Urinary bladder (tissue), 4 donors: Measurements from ENCODE around the gene LIME1. TPM values are rescaled to one million over a fixed set of nuclear protein-coding genes. Genes with fewer than 3 reads are reported as not detected.

Experiments
- DNase-seq: peaks from one replicate; pipeline ENCODE4 v3.0.0-alpha.2; 2015; ENCODE audit errors: extremely low spot score
- H3K27ac ChIP-seq: one replicate; pipeline ENCODE4 v1.5.1; 2013; ENCODE audit warnings: low read depth, mild to moderate bottlenecking, moderate library complexity
- H3K36me3 ChIP-seq: one replicate; pipeline ENCODE4 v1.6.1; 2013; ENCODE audit warnings: mild to moderate bottlenecking, moderate library complexity; ENCODE audit not compliant: insufficient read depth
- H3K4me1 ChIP-seq: one replicate; pipeline ENCODE4 v1.6.1; 2013; ENCODE audit warnings: mild to moderate bottlenecking, moderate library complexity; ENCODE audit not compliant: insufficient read depth
- H3K4me3 ChIP-seq: one replicate; pipeline ENCODE4 v1.5.1; 2013; ENCODE audit warnings: low read depth, low read length
- WGBS: extraction: QIAGEN DNeasy Blood & Tissue Kit; methylation state at CpG from one replicate; pipeline ENCODE4 v1.1.7; 2013; 5-methylcytosine and 5-hydroxymethylcytosine counted together
- polyA plus RNA-seq: library from polyadenylated mRNA; stranded (reverse); fragments of 200-250 nt; gene quantifications from one replicate; pipeline ENCODE4 v1.2.3, GENCODE V29; 2013
- total RNA-seq: library from RNA; depleted of rRNA; stranded (reverse); fragments of >200 nt; gene quantifications from one replicate; pipeline ENCODE4 v1.2.3, GENCODE V29; 2014
- donor health status: healthy with polysubstance abuse.
- donor health status: healthy.

The LIME1 gene
- total and polyA plus RNA-seq, 2 donors = 1.1 to 7.9 TPM

GRCh38 chr20:63734111-63734945, 2.1 kb upstream of the LIME1 start:
- H3K4me3 ChIP-seq = no peak overlapping the region
- peaks cover 1% of the 10 kb centered on the region for H3K36me3 ChIP-seq
- no peak for DNase-seq
- 91% methylated on average over 25 of the region's 25 CpGs for WGBS
- H3K27ac ChIP-seq = no peak overlapping the region
- H3K4me1 ChIP-seq = no peaks in the 10 kb centered on the region

DNA sequence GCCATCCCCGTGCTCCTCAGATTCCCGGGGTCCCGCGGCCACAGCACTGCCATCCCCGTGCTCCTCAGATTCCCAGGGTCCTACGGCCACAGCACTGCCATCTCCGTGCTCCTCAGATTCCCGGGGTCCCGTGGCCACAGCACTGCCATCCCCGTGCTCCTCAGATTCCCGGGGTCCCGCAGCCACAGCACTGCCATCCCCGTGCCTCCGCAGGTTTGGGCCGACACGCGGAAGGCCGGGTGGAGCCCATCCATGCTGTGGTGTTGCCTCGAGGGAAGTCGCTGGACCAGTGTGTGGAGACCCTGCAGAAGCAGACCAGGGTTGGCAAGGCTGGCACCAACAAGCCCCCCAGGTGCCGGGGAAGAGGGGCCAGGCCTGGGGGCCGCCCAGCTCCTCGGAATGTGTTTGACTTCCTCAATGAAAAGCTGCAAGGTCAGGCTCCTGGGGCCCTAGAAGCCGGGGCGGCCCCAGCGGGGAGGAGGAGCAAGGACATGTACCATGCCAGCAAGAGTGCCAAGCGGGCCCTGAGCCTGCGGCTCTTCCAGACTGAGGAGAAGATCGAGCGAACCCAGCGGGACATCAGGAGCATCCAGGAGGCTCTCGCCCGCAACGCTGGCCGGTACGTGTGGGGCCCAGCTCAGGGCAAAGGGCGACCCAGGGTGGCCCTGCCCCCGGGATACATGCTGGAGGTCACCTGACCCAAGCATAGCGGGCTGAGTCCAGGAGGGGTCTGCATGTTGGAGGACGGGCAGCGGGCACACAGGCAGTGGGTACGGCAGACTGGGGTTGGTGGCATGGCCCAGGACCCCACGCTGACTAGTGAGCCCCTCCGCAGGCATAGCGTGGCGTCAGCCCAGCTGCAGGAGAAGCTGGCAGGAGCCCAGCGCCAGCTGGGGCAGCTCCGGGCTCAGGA, 1.3 kb upstream of the LIME1 start:
- DNase-seq = no peak
- WGBS = 93% methylated on average over 48 of the region's 48 CpGs

DNA sequence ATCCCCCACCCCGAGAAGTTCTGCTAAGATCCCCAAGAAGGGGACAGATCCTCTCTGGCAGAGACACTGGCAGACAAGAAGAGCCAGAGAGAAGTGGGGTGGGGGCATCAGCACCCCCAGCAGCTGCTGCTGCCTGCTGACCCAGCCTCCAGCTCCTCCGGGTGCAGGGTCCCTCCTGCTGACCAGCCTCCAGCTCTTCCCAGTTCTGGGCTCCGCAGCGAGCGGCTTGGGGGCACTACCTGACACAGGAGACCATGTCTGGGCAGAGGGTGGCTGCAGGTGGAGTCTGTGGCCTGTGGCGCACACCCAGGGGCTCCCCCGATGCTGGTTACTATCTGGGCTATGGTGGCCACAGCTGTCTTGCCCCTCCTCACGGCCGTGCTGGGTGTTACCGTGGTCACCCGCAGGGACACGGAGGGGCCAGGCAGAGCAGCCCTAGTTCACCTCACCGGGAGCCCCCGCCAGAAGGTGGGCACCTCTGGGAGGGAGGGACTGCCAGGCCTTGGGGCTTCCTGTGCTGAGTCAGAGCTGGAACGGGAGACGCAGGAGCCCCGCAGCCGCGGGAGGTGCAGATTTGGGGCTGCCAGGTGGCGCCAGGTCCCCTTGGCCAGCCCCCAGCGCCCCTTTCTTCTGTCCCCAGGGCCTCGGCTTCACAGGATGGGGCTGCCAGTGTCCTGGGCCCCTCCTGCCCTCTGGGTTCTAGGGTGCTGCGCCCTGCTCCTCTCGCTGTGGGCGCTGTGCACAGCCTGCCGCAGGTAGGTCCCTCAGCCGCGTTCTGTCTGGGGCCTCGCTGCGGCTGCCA, 630 bp downstream of the LIME1 start:
- no peak for DNase-seq
- Histone ChIP-seq H3K4me1 (no peaks in the 10 kb centered on the region), H3K27ac (no peak overlapping the region), H3K4me3 (peak overlapping the region; percentile 41), H3K36me3 (peaks cover 1% of the 10 kb centered on the region)
- 45% methylated on average over 30 of the region's 30 CpGs for WGBS

More for the DNA sequence above, 1.3 kb upstream of the LIME1 start:
- peaks cover 1% of the 10 kb centered on the region for H3K36me3 ChIP-seq
- no peak overlapping the region for H3K4me3 ChIP-seq
- no peaks in the 10 kb centered on the region for H3K4me1 ChIP-seq
- H3K27ac ChIP-seq = no peak overlapping the region

GRCh38 chr20:63737695-63737944, 1.2 kb downstream of the LIME1 start:
- peak overlapping the region; percentile 41 for H3K4me3 ChIP-seq
- H3K27ac ChIP-seq = no peak overlapping the region
- 8% methylated on average over 26 of the region's 26 CpGs for WGBS
- peaks cover 1% of the 10 kb centered on the region for H3K36me3 ChIP-seq
- no peak for DNase-seq
- no peaks in the 10 kb centered on the region for H3K4me1 ChIP-seq

GRCh38 chr20:63737945-63738686, 1.7 kb downstream of the LIME1 start:
- H3K4me3 ChIP-seq = peak overlapping the region; percentile 41
- DNase-seq = no peak
- H3K4me1 ChIP-seq = no peaks in the 10 kb centered on the region
- WGBS = 23% methylated on average over 43 of the region's 43 CpGs
- no peak overlapping the region for H3K27ac ChIP-seq
- peaks cover 1% of the 10 kb centered on the region for H3K36me3 ChIP-seq

DNA sequence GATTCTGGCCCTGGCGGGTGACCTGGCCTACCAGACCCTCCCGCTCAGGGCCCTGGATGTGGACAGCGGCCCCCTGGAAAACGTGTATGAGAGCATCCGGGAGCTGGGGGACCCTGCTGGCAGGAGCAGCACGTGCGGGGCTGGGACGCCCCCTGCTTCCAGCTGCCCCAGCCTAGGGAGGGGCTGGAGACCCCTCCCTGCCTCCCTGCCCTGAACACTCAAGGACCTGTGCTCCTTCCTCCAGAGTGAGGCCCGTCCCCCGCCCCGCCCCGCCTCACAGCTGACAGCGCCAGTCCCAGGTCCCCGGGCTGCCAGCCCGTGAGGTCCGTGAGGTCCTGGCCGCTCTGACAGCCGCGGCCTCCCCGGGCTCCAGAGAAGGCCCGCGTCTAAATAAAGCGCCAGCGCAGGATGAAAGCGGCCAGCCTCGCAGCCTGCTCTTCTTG, 2.2 kb downstream of the LIME1 start:
- H3K27ac ChIP-seq = peak overlapping the region; percentile 85
- peak overlapping the region; percentile 79 for H3K4me3 ChIP-seq
- 14% methylated on average over 26 of the region's 26 CpGs for WGBS
- peaks cover 1% of the 10 kb centered on the region for H3K36me3 ChIP-seq
- no peaks in the 10 kb centered on the region for H3K4me1 ChIP-seq
- no peak for DNase-seq

DNA sequence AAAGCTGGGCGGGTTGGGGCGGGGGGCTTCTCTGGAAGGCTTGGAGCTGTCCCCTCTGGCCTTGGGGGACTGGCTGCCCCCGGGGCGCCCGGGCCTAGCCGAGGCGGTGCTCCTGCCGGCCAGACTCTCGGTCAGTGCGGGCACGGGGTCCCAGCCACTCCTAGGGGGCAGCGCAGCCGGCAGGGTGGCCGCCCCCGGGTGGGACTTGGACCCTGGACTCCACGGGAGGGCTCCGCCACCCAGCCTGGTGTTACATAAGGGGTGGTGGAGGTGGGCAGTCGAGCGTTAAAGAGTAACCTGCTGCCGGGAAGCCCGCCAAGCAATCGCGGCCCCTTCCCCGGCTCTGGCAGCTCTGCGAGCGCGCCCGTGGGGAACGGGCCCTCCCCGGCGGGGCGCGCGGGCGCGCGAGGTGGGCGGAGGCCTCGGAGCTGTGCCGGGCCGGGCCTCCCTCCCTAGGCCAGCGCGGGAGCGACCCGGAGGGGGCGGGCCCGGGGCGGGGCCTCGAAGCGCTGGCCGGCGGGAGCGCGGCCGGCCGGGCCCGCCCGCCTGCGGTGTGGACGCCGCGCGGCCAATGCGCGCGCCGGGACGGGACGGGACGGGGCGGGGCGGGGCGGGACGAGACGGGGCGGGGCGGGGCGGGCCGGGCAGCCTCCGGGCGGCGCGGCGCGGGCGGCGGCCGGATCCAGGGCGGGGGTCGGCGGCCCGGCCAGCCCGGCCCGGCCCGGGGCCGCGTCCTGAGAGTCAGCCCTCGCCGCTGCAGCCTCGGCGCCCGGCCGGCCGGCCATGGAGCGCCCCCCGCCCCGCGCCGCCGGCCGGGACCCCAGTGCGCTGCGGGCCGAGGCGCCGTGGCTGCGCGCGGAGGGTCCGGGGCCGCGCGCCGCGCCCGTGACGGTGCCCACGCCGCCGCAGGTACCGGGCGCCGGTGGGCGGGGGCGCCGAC, 2.9 kb downstream of the LIME1 start, which contains the start of gene SLC2A4RG:
Gene SLC2A4RG, plus strand, starts transcription at position 647 of the 940 bp plus-strand sequence. Its CDS starts 137 bp downstream, at position 784.
- Histone ChIP-seq H3K36me3 (peaks cover 1% of the 10 kb centered on the region), H3K4me1 (no peaks in the 10 kb centered on the region), H3K4me3 (peak within 1 kb of the TSS; percentile 79), H3K27ac (peak within 1 kb of the TSS; percentile 94)
- WGBS = 1% methylated on average over 133 of the region's 136 CpGs
- DNase-seq = no peak

- peak overlapping the region; percentile 94 for H3K27ac ChIP-seq
- DNase-seq = no peak
- peak overlapping the region; percentile 79 for H3K4me3 ChIP-seq
- peaks cover 1% of the 10 kb centered on the region for H3K36me3 ChIP-seq
- H3K4me1 ChIP-seq = no peaks in the 10 kb centered on the region
- under 1% methylated on average over 80 of the region's 80 CpGs for WGBS
Measured at GRCh38 chr20:63740070-63740626, 3.7 kb downstream of the LIME1 start.

DNA sequence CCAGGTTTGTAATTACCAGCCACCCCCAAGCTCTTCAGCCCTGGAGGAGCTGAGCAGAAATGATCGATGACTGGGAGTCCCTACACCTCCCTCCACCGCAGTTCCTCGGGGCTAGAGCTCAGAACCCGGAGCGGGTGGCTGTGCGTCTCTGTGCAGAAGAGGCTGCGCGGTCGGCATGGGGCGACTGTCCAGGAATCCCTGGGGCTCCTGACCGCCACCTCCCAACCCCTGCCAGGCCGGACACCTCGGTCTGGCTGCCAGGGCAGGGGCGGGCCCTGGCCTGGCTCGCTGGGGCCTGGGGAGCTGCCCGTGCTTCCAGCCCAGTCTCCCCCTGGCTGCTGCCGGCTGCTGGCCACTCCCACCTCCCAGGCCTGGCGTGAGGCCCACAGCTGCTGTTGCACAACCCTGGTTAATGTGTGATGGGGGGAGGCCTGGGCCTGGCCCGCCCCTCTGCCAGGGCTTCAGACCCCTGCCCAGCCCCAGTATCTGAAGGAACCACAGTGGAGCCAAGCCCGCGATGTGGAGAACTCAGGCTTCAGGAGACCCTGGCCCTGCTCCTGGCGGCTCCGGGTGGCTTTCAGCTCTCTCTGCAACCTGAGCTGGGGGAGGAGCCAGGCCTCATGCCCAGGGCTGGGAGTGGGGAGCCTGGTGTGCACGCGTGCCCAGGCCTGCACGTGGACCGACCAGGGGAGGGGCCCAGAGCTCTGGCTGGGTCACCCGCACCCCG, 4.3 kb downstream of the LIME1 start:
- WGBS = 3% methylated on average over 29 of the region's 29 CpGs
- Histone ChIP-seq H3K4me1 (no peaks in the 10 kb centered on the region), H3K36me3 (peaks cover 1% of the 10 kb centered on the region), H3K4me3 (peak overlapping the region; percentile 79), H3K27ac (peak overlapping the region; percentile 94)
- DNase-seq = peak; percentile 67

- no peak for DNase-seq
- no peaks in the 10 kb centered on the region for H3K4me1 ChIP-seq
- no peak overlapping the region for H3K4me3 ChIP-seq
- WGBS = 30% methylated on average over 6 of the region's 6 CpGs
- H3K27ac ChIP-seq = peak overlapping the region; percentile 94
- H3K36me3 ChIP-seq = peaks cover 1% of the 10 kb centered on the region
Measured at GRCh38 chr20:63741354-63741675, 4.9 kb downstream of the LIME1 start.

- Histone ChIP-seq H3K4me3 (no peak overlapping the region), H3K27ac (peak overlapping the region; percentile 94), H3K36me3 (no peaks in the 10 kb centered on the region), H3K4me1 (no peaks in the 10 kb centered on the region)
- no peak for DNase-seq
- WGBS = 77% methylated on average over 30 of the region's 30 CpGs
Measured at GRCh38 chr20:63741676-63742380, 5.4 kb downstream of the LIME1 start.
